ENCODE measurements around the gene KIF25.

- TF ChIP-seq TSHZ2 (CRISPR knock-in tag; IDR thresholded peaks at IDR 0.05) (no peak), CREB5 (CRISPR knock-in tag; IDR thresholded peaks at IDR 0.05; ENCODE audit: low read depth) (no peak)
Observed at GRCh38 chr6:168044521-168045130, 47.2 kb downstream of the KIF25 start.
